Spleen (tissue), 11 donors: ENCODE data around the gene MOB2. TPM values are rescaled to one million over a fixed set of nuclear protein-coding genes. Genes with fewer than 3 reads are reported as not detected.

Experiments used
- DNase-seq: peaks from one replicate; pipeline ENCODE4 v3.0.0-alpha.2; 2020
- H3K27ac ChIP-seq, 8 donors: fragments of 200-600 bp; sonication (generic) in 7 of 8; 1 replicate in 4 of 8; 2 replicates in 4 of 8; pipeline versions ENCODE4 v1.5.0 to v1.8.0; 2016 to 2021; ENCODE audit warnings: inconsistent platforms in 4 of 8, mild to moderate bottlenecking in 4 of 8, moderate library complexity in 1 of 8
- H3K27me3 ChIP-seq, 7 donors: fragments of 200-600 bp; sonication (generic) in 6 of 7; replicated peaks in 1 of 7; 1 replicate in 4 of 7; 2 replicates in 3 of 7; pipeline versions ENCODE4 v1.5.0 to v1.8.0; 2016 to 2021; ENCODE audit warnings: inconsistent platforms in 3 of 7, mild to moderate bottlenecking in 1 of 7
- H3K36me3 ChIP-seq, 6 donors: fragments of 200-600 bp; sonication (generic) in 5 of 6; 1 replicate in 4 of 6; 2 replicates in 2 of 6; pipeline versions ENCODE4 v1.5.0 to v1.8.0; 2016 to 2021; ENCODE audit warnings: inconsistent platforms in 2 of 6
- H3K4me1 ChIP-seq, 6 donors: fragments of 200-600 bp; sonication (generic) in 5 of 6; 1 replicate in 3 of 6; 2 replicates in 3 of 6; pipeline versions ENCODE4 v1.5.0 to v1.8.0; 2016 to 2021; ENCODE audit warnings: inconsistent platforms in 3 of 6
- H3K4me3 ChIP-seq, 8 donors: fragments of 200-600 bp; sonication (generic) in 7 of 8; 1 replicate in 4 of 8; 2 replicates in 4 of 8; pipeline versions ENCODE4 v1.5.0 to v1.8.0; 2016 to 2021; ENCODE audit warnings: inconsistent platforms in 4 of 8, mild to moderate bottlenecking in 4 of 8, moderate library complexity in 2 of 8
- H3K9me3 ChIP-seq, 8 donors: fragments of 200-600 bp; sonication (generic) in 7 of 8; 1 replicate in 4 of 8; 2 replicates in 4 of 8; pipeline versions ENCODE4 v1.5.0 to v1.8.0; 2016 to 2021; ENCODE audit warnings: inconsistent platforms in 4 of 8
- CTCF ChIP-seq, 11 experiments: fragments of 200-600 bp in 7 of 11; fragments of 450-650 bp in 4 of 11; sonication (generic) in 4 of 11; IDR thresholded peaks in 8 of 11; conservative IDR thresholded peaks in 3 of 11; 1 replicate in 7 of 11; 2 replicates in 4 of 11; pipeline versions ENCODE4 v1.4.0 to v1.8.0; 2016 to 2021; ENCODE audit warnings: antibody characterized with exemption in 11 of 11, inconsistent platforms in 4 of 11, mild to moderate bottlenecking in 1 of 11
- POLR2A ChIP-seq, 3 donors: fragments of 450-650 bp; IDR thresholded peaks; one replicate each; pipeline ENCODE4 v1.5.1; 2017; ENCODE audit warnings: antibody characterized with exemption in 3 of 3, mild to moderate bottlenecking in 1 of 3
- POLR2AphosphoS5 ChIP-seq, 3 donors: sonication (generic); formaldehyde crosslinking; IDR thresholded peaks; one replicate each; pipeline ENCODE4 v1.5.1; 2017; ENCODE audit warnings: antibody characterized with exemption in 3 of 3
- WGBS, 5 donors: extraction: QIAGEN DNeasy Blood & Tissue Kit in 3 of 5; methylation state at CpG; one replicate each; pipeline versions ENCODE4 v1.1.5 to v1.1.7; 2013 to 2018; 5-methylcytosine and 5-hydroxymethylcytosine counted together
- intact Hi-C: fragments of 100-400 bp; cut with DNase I; formaldehyde crosslinking; loops from one replicate; pipeline ENCODE4 v1.15.0; 2023; ENCODE audit warnings: low total_unique reads
- polyA plus RNA-seq, 3 donors: library from polyadenylated mRNA; stranded (reverse); fragments of 200-250 nt; gene quantifications; one replicate each; pipeline ENCODE4 v1.2.1, GENCODE V29; 2013
- total RNA-seq, 7 donors: library from RNA; depleted of rRNA in 3 of 7; stranded (reverse); fragments of >200 nt in 3 of 7; fragmentation: NEBNext Ultra II Directional in 4 of 7; extraction: Animal tissue kit (Norgen Biotek cat#: 25700) in 4 of 7; gene quantifications; one replicate each; pipeline versions ENCODE4 v1.1.0 to v1.2.1, GENCODE V29; 2016 to 2021
- donor health status: healthy with polysubstance abuse.
- donor health status: DM: no; HTN: no; CAD: no; lungs with moderate emphysema.
- donor health status: DM: no; HTN: no; CAD: no.
- donor health status: Bipolar disorder and iron deficiency.
- donor health status: healthy.
- donor health status: DM: no; HTN: no; CAD: no.
- donor health status: DM: yes; HTN: yes; CAD: no.

Gene MOB2
- total and polyA plus RNA-seq, 10 donors, result 28.1 to 51.5 (median 41.5) TPM

GRCh38 chr11:1497600-1497999 lies 11.0 kb upstream of the MOB2 start:
- DNase-seq, result peak; percentile 32
- Histone ChIP-seq H3K27ac (peak overlapping the region in 5 of 8 donors; percentile 28 to 48 (median 34)), H3K9me3 (peaks cover 0 to 4% (median 0%) of the 10 kb centered on the region in 8 donors), H3K4me1 (peaks cover 8 to 69% (median 38%) of the 10 kb centered on the region in 6 donors), H3K27me3 (no peaks in the 10 kb centered on the region), H3K36me3 (peaks cover 0 to 29% (median 3%) of the 10 kb centered on the region in 6 donors), H3K4me3 (no peak overlapping the region)
- 64 to 79% (median 68%) methylated on average over 5 of the region's 5 CpGs for WGBS, 5 donors
- intact Hi-C loops, result no loop called here
- TF ChIP-seq CTCF (IDR thresholded peaks at IDR 0.05 in 8 of 11, conservative IDR thresholded peaks at IDR 0.05 in 3 of 11) (no peak), POLR2AphosphoS5 (IDR thresholded peaks at IDR 0.05) (peak in 1 of 3 donors; percentile 8)

- Histone ChIP-seq H3K9me3 (peaks cover 0 to 4% (median 0%) of the 10 kb centered on the region in 8 donors), H3K27ac (peak overlapping the region in 4 of 8 donors; percentile 30 to 48 (median 35)), H3K4me3 (no peak overlapping the region), H3K36me3 (peaks cover 0 to 29% (median 3%) of the 10 kb centered on the region in 6 donors), H3K4me1 (peaks cover 5 to 70% (median 38%) of the 10 kb centered on the region in 6 donors), H3K27me3 (no peaks in the 10 kb centered on the region)
- intact Hi-C loops, result no loop called here
- no peak for DNase-seq
- TF ChIP-seq CTCF (IDR thresholded peaks at IDR 0.05 in 8 of 11, conservative IDR thresholded peaks at IDR 0.05 in 3 of 11) (no peak), POLR2AphosphoS5 (IDR thresholded peaks at IDR 0.05) (no peak), POLR2A (IDR thresholded peaks at IDR 0.05) (no peak)
- WGBS, 5 donors, result 79 to 83% (median 80%) methylated on average over 3 of the region's 3 CpGs
Measured at GRCh38 chr11:1496761-1497095, 10.1 kb upstream of the MOB2 start.

GRCh38 chr11:1496091-1496760 lies 9.6 kb upstream of the MOB2 start:
- no peaks in the 10 kb centered on the region for H3K27me3 ChIP-seq
- peaks cover 5 to 66% (median 38%) of the 10 kb centered on the region in 6 donors for H3K4me1 ChIP-seq
- no peak overlapping the region for H3K4me3 ChIP-seq
- 87 to 94% (median 93%) methylated on average over 9 of the region's 9 CpGs for WGBS, 5 donors
- H3K27ac ChIP-seq, result peak overlapping the region in 1 of 8 donors; percentile 30
- peaks cover 0 to 4% (median 0%) of the 10 kb centered on the region in 8 donors for H3K9me3 ChIP-seq
- no peak for DNase-seq
- intact Hi-C loops, result no loop called here
- TF ChIP-seq CTCF (IDR thresholded peaks at IDR 0.05 in 8 of 11, conservative IDR thresholded peaks at IDR 0.05 in 3 of 11) (no peak), POLR2AphosphoS5 (IDR thresholded peaks at IDR 0.05) (no peak), POLR2A (IDR thresholded peaks at IDR 0.05) (no peak)
- peaks cover 0 to 24% (median 3%) of the 10 kb centered on the region in 6 donors for H3K36me3 ChIP-seq

- H3K27me3 ChIP-seq, result no peaks in the 10 kb centered on the region
- peaks cover 0 to 8% (median 0%) of the 10 kb centered on the region in 6 donors for H3K36me3 ChIP-seq
- H3K27ac ChIP-seq, result no peak overlapping the region
- peaks cover 5 to 76% (median 41%) of the 10 kb centered on the region in 6 donors for H3K4me1 ChIP-seq
- no peak for DNase-seq
- TF ChIP-seq CTCF (IDR thresholded peaks at IDR 0.05 in 8 of 11, conservative IDR thresholded peaks at IDR 0.05 in 3 of 11) (no peak), POLR2AphosphoS5 (IDR thresholded peaks at IDR 0.05) (no peak), POLR2A (IDR thresholded peaks at IDR 0.05) (no peak)
- peaks cover 0 to 4% (median 0%) of the 10 kb centered on the region in 8 donors for H3K9me3 ChIP-seq
- intact Hi-C loops, result no loop called here
- WGBS, 5 donors, result 91 to 96% (median 95%) methylated on average over 3 of the region's 3 CpGs
- no peak overlapping the region for H3K4me3 ChIP-seq
Measured at GRCh38 chr11:1494650-1495049, 8.1 kb upstream of the MOB2 start.
